SK-N-SH (cell line): ENCODE measurements around the gene LCA5. TPM values are rescaled to one million over a fixed set of nuclear protein-coding genes. Genes with fewer than 3 reads are reported as not detected.

Experiments
- polyA plus RNA-seq, 3 experiments: library from polyadenylated mRNA; depleted of rRNA; stranded (reverse); fragments of >200 nt; gene quantifications; 2 replicates each; pipeline ENCODE4 v1.2.3, GENCODE V29; 2012
- small RNA-seq, 7 experiments: library from RNA; depleted of rRNA; stranded (forward); fragments of <200 nt; gene quantifications; one replicate each; pipeline ENCODE3, GENCODE V24; 2012

LCA5 gene
- polyA plus RNA-seq, 1 of the 3 experiments (the other 2 are of a cell fraction): 0.61 TPM

Small RNA genes lying within 50 kb of the gene (small RNA-seq; reads per million reads assigned to genes)
- 0 reads per million in 7 experiments for gene DBIP1

Other genes with a start within 250 kb of the LCA5 start
- gene SH3BGRL2, start 93.9 kb upstream of the LCA5 start, polyA plus RNA-seq (2012; rRNA removed): 1.4 and 1.6 TPM in 2 replicates